Measurements from ENCODE around the gene EFCAB11. TPM values are rescaled to one million over a fixed set of nuclear protein-coding genes. Genes with fewer than 3 reads are reported as not detected.
A peak's percentile ranks its signal among the peaks of the same experiment; 100 is the strongest.
"Not testable (repeated sequence)": the region's sequence is repeated elsewhere in the genome, so short reads cannot be mapped to it uniquely, and the experiment has no call there.

The EFCAB11 gene
- total and polyA plus RNA-seq, 9 donors, result 1.9 to 14.8 (median 5.2) TPM

DNA sequence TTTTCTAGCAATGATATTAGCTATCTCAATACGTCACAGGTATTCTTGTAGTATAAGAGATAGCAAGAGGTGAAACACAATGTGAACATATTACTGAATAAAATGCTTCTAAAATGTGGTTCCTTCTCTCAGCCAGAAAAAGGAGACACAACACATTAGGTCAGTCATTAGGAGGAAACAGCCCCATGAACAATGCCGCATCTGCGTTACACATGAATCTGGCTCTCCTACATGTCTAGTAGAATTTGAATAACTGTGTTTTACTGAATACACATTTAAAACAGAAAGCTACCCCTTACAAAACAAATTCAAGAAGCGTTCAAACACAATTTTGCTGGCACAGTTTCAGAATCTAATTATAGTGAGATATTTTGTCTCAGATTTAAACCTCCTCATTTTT, 51.6 kb downstream of the EFCAB11 start:
- Histone ChIP-seq H3K27ac (no peak overlapping the region), H3K27me3 (no peaks in the 10 kb centered on the region), H3K4me1 (ENCODE audit: insufficient read depth) (no peaks in the 10 kb centered on the region), H3K4me3 (no peak overlapping the region), H3K36me3 (no peaks in the 10 kb centered on the region), H3K9me3 (no peaks in the 10 kb centered on the region)
- intact Hi-C loops (cut with DNase I), result no loop called here
- TF ChIP-seq EP300 (IDR thresholded peaks at IDR 0.05), result no peak
- no peak for TF ChIP-seq POLR2A (IDR thresholded peaks at IDR 0.05)
- TF ChIP-seq, protein P1, sequence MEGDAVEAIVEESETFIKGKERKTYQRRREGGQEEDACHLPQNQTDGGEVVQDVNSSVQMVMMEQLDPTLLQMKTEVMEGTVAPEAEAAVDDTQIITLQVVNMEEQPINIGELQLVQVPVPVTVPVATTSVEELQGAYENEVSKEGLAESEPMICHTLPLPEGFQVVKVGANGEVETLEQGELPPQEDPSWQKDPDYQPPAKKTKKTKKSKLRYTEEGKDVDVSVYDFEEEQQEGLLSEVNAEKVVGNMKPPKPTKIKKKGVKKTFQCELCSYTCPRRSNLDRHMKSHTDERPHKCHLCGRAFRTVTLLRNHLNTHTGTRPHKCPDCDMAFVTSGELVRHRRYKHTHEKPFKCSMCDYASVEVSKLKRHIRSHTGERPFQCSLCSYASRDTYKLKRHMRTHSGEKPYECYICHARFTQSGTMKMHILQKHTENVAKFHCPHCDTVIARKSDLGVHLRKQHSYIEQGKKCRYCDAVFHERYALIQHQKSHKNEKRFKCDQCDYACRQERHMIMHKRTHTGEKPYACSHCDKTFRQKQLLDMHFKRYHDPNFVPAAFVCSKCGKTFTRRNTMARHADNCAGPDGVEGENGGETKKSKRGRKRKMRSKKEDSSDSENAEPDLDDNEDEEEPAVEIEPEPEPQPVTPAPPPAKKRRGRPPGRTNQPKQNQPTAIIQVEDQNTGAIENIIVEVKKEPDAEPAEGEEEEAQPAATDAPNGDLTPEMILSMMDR (IDR thresholded peaks at IDR 0.05), result no peak
- 36 to 47% (median 42%) methylated on average over 4 of the region's 4 CpGs for WGBS, 3 donors
- DNase-seq, result no peak

DNA sequence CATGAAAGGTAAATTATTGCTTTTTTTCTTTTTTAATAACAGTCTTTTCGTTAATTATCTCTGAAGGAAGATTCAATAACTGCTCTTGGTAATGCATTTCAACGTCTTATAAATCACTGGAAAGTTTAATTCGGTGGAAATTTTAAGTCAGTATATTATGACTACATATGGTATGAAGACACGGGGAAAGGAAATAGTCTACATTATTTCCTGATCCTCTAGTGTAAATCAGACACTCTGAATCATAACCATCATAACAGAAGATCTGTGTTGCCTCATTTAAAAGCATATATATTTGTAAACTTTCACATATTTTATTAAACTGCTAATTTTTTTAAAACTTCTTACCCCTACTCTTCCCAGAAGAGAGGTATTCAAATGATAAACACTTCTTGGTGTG, 53.7 kb downstream of the EFCAB11 start:
- no peaks in the 10 kb centered on the region for H3K9me3 ChIP-seq
- no peaks in the 10 kb centered on the region for H3K27me3 ChIP-seq
- no peaks in the 10 kb centered on the region for H3K36me3 ChIP-seq
- no peaks in the 10 kb centered on the region for H3K4me1 ChIP-seq (ENCODE audit: insufficient read depth)
- TF ChIP-seq EP300 (IDR thresholded peaks at IDR 0.05), result no peak
- 88 to 91% (median 90%) methylated on average over 4 of the region's 4 CpGs for WGBS, 3 donors
- H3K27ac ChIP-seq, result no peak overlapping the region
- intact Hi-C loops (cut with DNase I), result no loop called here
- DNase-seq, result no peak
- no peak overlapping the region for H3K4me3 ChIP-seq

DNA sequence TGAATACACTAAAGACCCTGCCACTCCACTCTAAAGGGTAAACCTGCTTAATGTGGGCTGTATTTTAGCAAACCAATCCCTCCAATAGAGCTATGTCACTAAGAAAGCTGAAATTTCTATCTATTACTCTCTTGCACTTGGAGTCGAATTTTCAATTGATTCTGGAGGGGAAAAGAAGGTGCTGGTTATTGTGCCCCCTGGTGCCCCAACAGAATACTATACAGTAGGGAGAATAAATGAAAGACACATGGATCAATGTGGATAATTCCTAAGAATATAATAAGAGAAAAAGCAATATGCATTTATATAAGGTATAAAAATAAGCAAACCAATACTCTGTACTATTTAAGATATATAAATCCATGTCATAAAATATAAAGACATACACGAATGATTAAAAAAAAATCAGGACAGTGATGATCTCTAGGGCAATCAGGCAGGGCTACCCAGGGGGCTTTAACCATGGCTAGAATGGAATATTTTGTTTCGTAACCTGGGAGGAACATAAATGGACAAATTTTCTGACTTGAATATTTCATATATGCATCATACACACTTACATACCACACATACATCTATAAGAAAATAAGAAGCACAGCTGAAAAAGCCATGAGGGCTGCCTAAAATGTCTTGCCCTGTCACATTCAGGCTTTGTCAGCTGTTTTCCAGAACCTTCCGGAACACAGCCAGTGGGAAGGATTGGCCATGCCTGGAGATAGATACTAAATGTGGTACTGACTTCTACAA, 54.4 kb downstream of the EFCAB11 start:
- H3K27ac ChIP-seq, result no peak overlapping the region
- WGBS, 3 donors, result 87 to 89% (median 88%) methylated on average over 4 of the region's 4 CpGs
- TF ChIP-seq POLR2A (IDR thresholded peaks at IDR 0.05), result no peak
- TF ChIP-seq, protein P1 (IDR thresholded peaks at IDR 0.05), result peak in 1 of 3 donors; percentile 25

DNA sequence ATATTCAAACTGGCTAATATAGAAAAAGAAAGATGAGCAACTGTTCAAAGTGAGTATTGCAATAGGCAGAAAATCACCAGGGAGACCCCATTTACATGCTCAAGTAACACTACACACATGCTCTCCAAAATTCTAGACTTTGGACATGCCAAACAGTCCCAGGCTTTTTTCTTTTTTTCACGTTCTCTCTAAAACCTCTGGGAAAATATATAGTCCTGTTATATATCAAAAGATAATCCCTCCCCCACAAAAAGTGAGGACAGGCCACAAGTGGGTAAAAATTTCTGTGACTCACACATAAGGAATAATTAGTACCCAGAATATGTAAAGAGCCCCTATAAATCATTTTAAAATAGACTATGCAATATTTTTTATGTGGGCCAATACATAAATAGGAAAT, 55.2 kb downstream of the EFCAB11 start:
- DNase-seq, result no peak
- TF ChIP-seq POLR2A (IDR thresholded peaks at IDR 0.05), result no peak
- no peak for TF ChIP-seq EP300 (IDR thresholded peaks at IDR 0.05)
- TF ChIP-seq, protein P1 (IDR thresholded peaks at IDR 0.05), result no peak
- WGBS, 3 donors, result 87 to 94% (median 87%) methylated on average over 1 of the region's 1 CpG
- Histone ChIP-seq H3K27me3 (no peaks in the 10 kb centered on the region), H3K27ac (no peak overlapping the region), H3K9me3 (no peaks in the 10 kb centered on the region), H3K4me3 (no peak overlapping the region), H3K4me1 (ENCODE audit: insufficient read depth) (no peaks in the 10 kb centered on the region), H3K36me3 (no peaks in the 10 kb centered on the region)
- intact Hi-C loops (cut with DNase I), result no loop called here

More for the DNA sequence above, 54.4 kb downstream of the EFCAB11 start:
- Histone ChIP-seq H3K27me3 (no peaks in the 10 kb centered on the region), H3K36me3 (no peaks in the 10 kb centered on the region), H3K4me3 (no peak overlapping the region), H3K9me3 (no peaks in the 10 kb centered on the region), H3K4me1 (ENCODE audit: insufficient read depth) (no peaks in the 10 kb centered on the region)
- intact Hi-C loops (cut with DNase I), result no loop called here
- no peak for DNase-seq

DNA sequence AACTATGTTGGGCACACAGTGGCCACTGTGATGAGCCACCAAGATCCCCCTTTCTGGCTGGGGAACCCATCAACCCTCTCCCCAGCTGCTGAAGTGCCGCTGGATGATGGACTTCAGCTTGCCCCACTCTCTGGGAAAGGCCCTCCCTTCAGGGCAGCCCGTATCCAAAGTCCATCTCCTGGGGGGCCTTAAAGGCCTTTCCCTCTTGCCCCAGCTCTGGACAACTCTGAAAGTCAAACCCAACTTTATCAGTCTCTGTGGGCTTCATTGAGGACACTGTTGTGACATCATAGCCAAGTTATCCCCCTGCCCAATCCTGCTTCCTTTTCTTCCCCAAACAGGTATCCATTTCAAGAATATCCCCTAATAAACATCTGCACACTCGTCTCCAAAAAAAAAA, 61.1 kb downstream of the EFCAB11 start:
- intact Hi-C loops (cut with DNase I); H3K9me3 ChIP-seq; H3K4me1 ChIP-seq (ENCODE audit: insufficient read depth); H3K27me3 ChIP-seq; H3K4me3 ChIP-seq; H3K36me3 ChIP-seq; DNase-seq; H3K27ac ChIP-seq: not testable (repeated sequence)
- 80 to 91% (median 91%) methylated on average over 3 of the region's 3 CpGs for WGBS, 3 donors

All from ovary (tissue), 9 donors.